Neural cell (in vitro differentiated cells): Measurements from ENCODE around the gene FABP7. TPM values are rescaled to one million over a fixed set of nuclear protein-coding genes. Genes with fewer than 3 reads are reported as not detected.
A peak's percentile ranks its signal among the peaks of the same experiment; 100 is the strongest.

Source experiments
- H2AFZ ChIP-seq: fragments of 200-600, 300-800 bp; sonication (generic), shearing (Covaris generic); 2 replicates; pipeline ENCODE4 v1.6.0; 2014; ENCODE audit warnings: low read depth, mild to moderate bottlenecking, antibody characterized with exemption, low read length, moderate library complexity
- H3F3A ChIP-seq: fragments of 200-600 bp; shearing (Covaris generic); 2 replicates; pipeline ENCODE4 v1.6.1; 2016; ENCODE audit warnings: mild to moderate bottlenecking, moderate library complexity, mixed read lengths, antibody characterized with exemption, low read length; ENCODE audit not compliant: insufficient read depth, poor library complexity, severe bottlenecking
- H3K27ac ChIP-seq: fragments of 200-600, 300-800 bp; sonication (generic), shearing (Covaris generic); 2 replicates; pipeline ENCODE4 v1.5.1; 2014; ENCODE audit warnings: mild to moderate bottlenecking, low read length, moderate library complexity
- H3K27me3 ChIP-seq: fragments of 300-800, 200-600 bp; sonication (generic), shearing (Covaris generic); 2 replicates; pipeline ENCODE4 v1.6.0; 2014; ENCODE audit warnings: mild to moderate bottlenecking, low read depth, low read length, moderate library complexity; ENCODE audit not compliant: insufficient read depth
- H3K36me3 ChIP-seq: fragments of 300-800, 200-600 bp; sonication (generic), shearing (Covaris generic); 2 replicates; pipeline ENCODE4 v1.5.1; 2014; ENCODE audit warnings: mild to moderate bottlenecking, antibody characterized with exemption, low read length, moderate library complexity; ENCODE audit not compliant: insufficient read depth
- H3K4me2 ChIP-seq: fragments of 300-800, 200-600 bp; sonication (generic), shearing (Covaris generic); 2 replicates; pipeline ENCODE4 v1.6.0; 2014; ENCODE audit warnings: mild to moderate bottlenecking, low read length
- H3K4me3 ChIP-seq: fragments of 300-800, 200-600 bp; sonication (generic), shearing (Covaris generic); 2 replicates; pipeline ENCODE4 v1.5.1; 2014; ENCODE audit warnings: mild to moderate bottlenecking, low read length, moderate library complexity
- H3K79me2 ChIP-seq: fragments of 200-600 bp; shearing (Covaris generic); replicated peaks from 2 replicates; pipeline ENCODE4 v1.6.0; 2014; ENCODE audit warnings: mild to moderate bottlenecking, low read length, moderate library complexity; ENCODE audit not compliant: insufficient read depth
- H3K9ac ChIP-seq: fragments of 300-800, 200-600 bp; sonication (generic), shearing (Covaris generic); 2 replicates; pipeline ENCODE4 v1.6.1; 2016; ENCODE audit warnings: mild to moderate bottlenecking, low read length, mixed read lengths
- H3K9me2 ChIP-seq: fragments of 200-600 bp; shearing (Covaris generic); 2 replicates; pipeline ENCODE4 v1.6.1; 2016; ENCODE audit warnings: mild to moderate bottlenecking, low read length, mixed read lengths; ENCODE audit not compliant: insufficient read depth
- H3K9me3 ChIP-seq: fragments of 200-600, 300-800 bp; sonication (generic), shearing (Covaris generic); 2 replicates; pipeline ENCODE4 v1.6.1; 2016; ENCODE audit warnings: mild to moderate bottlenecking, mixed run types, low read length, moderate library complexity, mixed read lengths
- H4K20me1 ChIP-seq: fragments of 200-600 bp; shearing (Covaris generic); 2 replicates; pipeline ENCODE4 v1.6.1; 2016; ENCODE audit warnings: mild to moderate bottlenecking, mixed run types; ENCODE audit not compliant: insufficient read depth
- EP300 ChIP-seq: fragments of 450-650 bp; conservative IDR thresholded peaks from 2 replicates; pipeline ENCODE4 v1.6.1; 2014; ENCODE audit warnings: antibody characterized with exemption, mild to moderate bottlenecking, moderate library complexity; ENCODE audit not compliant: poor library complexity, severe bottlenecking
- EZH2 ChIP-seq: fragments of 200-600, 300-800 bp; shearing (Covaris generic), sonication (generic); IDR thresholded peaks from 2 replicates; pipeline ENCODE4 v1.6.1; 2014; ENCODE audit warnings: antibody characterized with exemption, low read length, borderline replicate concordance, mild to moderate bottlenecking; ENCODE audit not compliant: insufficient read depth, poor library complexity, severe bottlenecking
- MXI1 ChIP-seq: fragments of 450-650 bp; conservative IDR thresholded peaks from 2 replicates; pipeline ENCODE4 v1.6.1; 2014; ENCODE audit warnings: antibody characterized with exemption, mild to moderate bottlenecking; ENCODE audit not compliant: poor library complexity, severe bottlenecking
- POLR2AphosphoS5 ChIP-seq: IDR thresholded peaks from 2 replicates; pipeline ENCODE4 v1.6.1; 2012
- RAD21 ChIP-seq: fragments of 450-650 bp; conservative IDR thresholded peaks from 2 replicates; pipeline ENCODE4 v1.6.1; 2014; ENCODE audit warnings: antibody characterized with exemption, mild to moderate bottlenecking, moderate library complexity
- SMC3 ChIP-seq: fragments of 450-650 bp; conservative IDR thresholded peaks from 2 replicates; pipeline ENCODE4 v1.6.1; 2014; ENCODE audit warnings: antibody characterized with exemption, mild to moderate bottlenecking, moderate library complexity; ENCODE audit not compliant: poor library complexity
- TAF1 ChIP-seq: IDR thresholded peaks from 2 replicates; pipeline ENCODE4 v1.6.1; 2012; ENCODE audit warnings: low read depth
- polyA plus RNA-seq: library from polyadenylated mRNA; depleted of rRNA; stranded (reverse); fragments of >200 nt; gene quantifications from 2 replicates; pipeline ENCODE4 v1.2.3, GENCODE V29; 2014
- TF ChIP-seq, protein P1 (sequence below): IDR thresholded peaks from 2 replicates; pipeline ENCODE4 v1.6.1; 2012; ENCODE audit warnings: borderline replicate concordance
- TF ChIP-seq, protein P2 (sequence below): fragments of 450-650 bp; IDR thresholded peaks from 2 replicates; pipeline ENCODE4 v1.5.1; 2014; ENCODE audit warnings: antibody characterized with exemption, mild to moderate bottlenecking, moderate library complexity; ENCODE audit not compliant: poor library complexity, severe bottlenecking

Gene FABP7
- polyA plus RNA-seq, 1 donor from 2014 or later = 37.2 TPM

DNA sequence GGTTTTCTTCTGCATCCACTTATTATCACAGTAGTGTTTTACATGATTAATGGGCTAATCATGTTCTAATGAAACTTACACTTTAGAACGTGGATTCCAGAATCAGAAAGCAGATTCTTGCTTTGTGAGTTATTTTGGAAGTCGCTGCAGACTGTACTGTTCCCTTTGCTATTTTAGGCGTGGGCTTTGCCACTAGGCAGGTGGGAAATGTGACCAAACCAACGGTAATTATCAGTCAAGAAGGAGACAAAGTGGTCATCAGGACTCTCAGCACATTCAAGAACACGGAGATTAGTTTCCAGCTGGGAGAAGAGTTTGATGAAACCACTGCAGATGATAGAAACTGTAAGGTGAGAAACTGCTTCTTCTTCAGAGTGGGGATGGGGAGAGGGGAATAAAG is 598 bp downstream of the FABP7 start:
- TF ChIP-seq, protein P1, sequence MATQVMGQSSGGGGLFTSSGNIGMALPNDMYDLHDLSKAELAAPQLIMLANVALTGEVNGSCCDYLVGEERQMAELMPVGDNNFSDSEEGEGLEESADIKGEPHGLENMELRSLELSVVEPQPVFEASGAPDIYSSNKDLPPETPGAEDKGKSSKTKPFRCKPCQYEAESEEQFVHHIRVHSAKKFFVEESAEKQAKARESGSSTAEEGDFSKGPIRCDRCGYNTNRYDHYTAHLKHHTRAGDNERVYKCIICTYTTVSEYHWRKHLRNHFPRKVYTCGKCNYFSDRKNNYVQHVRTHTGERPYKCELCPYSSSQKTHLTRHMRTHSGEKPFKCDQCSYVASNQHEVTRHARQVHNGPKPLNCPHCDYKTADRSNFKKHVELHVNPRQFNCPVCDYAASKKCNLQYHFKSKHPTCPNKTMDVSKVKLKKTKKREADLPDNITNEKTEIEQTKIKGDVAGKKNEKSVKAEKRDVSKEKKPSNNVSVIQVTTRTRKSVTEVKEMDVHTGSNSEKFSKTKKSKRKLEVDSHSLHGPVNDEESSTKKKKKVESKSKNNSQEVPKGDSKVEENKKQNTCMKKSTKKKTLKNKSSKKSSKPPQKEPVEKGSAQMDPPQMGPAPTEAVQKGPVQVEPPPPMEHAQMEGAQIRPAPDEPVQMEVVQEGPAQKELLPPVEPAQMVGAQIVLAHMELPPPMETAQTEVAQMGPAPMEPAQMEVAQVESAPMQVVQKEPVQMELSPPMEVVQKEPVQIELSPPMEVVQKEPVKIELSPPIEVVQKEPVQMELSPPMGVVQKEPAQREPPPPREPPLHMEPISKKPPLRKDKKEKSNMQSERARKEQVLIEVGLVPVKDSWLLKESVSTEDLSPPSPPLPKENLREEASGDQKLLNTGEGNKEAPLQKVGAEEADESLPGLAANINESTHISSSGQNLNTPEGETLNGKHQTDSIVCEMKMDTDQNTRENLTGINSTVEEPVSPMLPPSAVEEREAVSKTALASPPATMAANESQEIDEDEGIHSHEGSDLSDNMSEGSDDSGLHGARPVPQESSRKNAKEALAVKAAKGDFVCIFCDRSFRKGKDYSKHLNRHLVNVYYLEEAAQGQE = no peak
- TF ChIP-seq MXI1 = no peak
- no peak for TF ChIP-seq EZH2
- no peak for TF ChIP-seq POLR2AphosphoS5
- no peak for TF ChIP-seq RAD21
- TF ChIP-seq SMC3 = no peak
- no peak for TF ChIP-seq TAF1
- H3K9ac ChIP-seq = no peak overlapping the region
- no peaks in the 10 kb centered on the region for H3K36me3 ChIP-seq
- H3K4me2 ChIP-seq = peak overlapping the region; percentile 8
- no peaks in the 10 kb centered on the region for H3K9me2 ChIP-seq
- no peak overlapping the region for H3K27ac ChIP-seq
- H3F3A ChIP-seq = no peaks in the 10 kb centered on the region
- no peaks in the 10 kb centered on the region for H3K27me3 ChIP-seq
- H3K4me3 ChIP-seq = peak overlapping the region; percentile 54
- H2AFZ ChIP-seq = no peak overlapping the region
- no peaks in the 10 kb centered on the region for H3K9me3 ChIP-seq
- peaks cover 13% of the 10 kb centered on the region for H3K79me2 ChIP-seq
- no peaks in the 10 kb centered on the region for H4K20me1 ChIP-seq

DNA sequence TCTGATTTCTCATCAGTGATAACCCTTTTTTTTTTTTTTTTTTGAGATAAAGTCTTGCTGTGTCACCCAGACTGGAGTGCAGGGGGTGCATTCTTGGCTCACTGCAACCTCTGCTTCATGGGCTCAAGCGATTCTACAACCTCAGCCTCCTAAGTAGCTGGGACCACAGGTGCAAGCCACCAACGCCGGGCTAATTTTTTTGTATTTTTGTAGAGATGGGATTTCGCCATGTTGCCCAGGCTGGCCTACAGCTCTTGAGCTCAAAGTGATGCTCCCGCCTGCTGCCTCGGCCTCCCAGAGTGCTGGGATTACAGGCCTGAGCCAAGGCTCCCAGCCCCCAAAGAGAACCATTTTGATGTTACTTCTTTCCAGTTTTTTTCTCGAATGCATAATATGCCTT is 2.2 kb downstream of the FABP7 start:
- no peak overlapping the region for H3K4me2 ChIP-seq
- H3F3A ChIP-seq = no peaks in the 10 kb centered on the region
- no peaks in the 10 kb centered on the region for H4K20me1 ChIP-seq
- H3K9me2 ChIP-seq = no peaks in the 10 kb centered on the region
- no peaks in the 10 kb centered on the region for H3K27me3 ChIP-seq
- H2AFZ ChIP-seq = no peak overlapping the region
- H3K36me3 ChIP-seq = no peaks in the 10 kb centered on the region
- H3K4me3 ChIP-seq = no peak overlapping the region
- peaks cover 13% of the 10 kb centered on the region for H3K79me2 ChIP-seq
- no peaks in the 10 kb centered on the region for H3K9me3 ChIP-seq
- H3K27ac ChIP-seq = no peak overlapping the region
- H3K9ac ChIP-seq = no peak overlapping the region
- TF ChIP-seq TAF1 (no peak), RAD21 (no peak), POLR2AphosphoS5 (no peak), EZH2 (no peak), MXI1 (no peak), EP300 (no peak), SMC3 (no peak)
- TF ChIP-seq, protein P2, sequence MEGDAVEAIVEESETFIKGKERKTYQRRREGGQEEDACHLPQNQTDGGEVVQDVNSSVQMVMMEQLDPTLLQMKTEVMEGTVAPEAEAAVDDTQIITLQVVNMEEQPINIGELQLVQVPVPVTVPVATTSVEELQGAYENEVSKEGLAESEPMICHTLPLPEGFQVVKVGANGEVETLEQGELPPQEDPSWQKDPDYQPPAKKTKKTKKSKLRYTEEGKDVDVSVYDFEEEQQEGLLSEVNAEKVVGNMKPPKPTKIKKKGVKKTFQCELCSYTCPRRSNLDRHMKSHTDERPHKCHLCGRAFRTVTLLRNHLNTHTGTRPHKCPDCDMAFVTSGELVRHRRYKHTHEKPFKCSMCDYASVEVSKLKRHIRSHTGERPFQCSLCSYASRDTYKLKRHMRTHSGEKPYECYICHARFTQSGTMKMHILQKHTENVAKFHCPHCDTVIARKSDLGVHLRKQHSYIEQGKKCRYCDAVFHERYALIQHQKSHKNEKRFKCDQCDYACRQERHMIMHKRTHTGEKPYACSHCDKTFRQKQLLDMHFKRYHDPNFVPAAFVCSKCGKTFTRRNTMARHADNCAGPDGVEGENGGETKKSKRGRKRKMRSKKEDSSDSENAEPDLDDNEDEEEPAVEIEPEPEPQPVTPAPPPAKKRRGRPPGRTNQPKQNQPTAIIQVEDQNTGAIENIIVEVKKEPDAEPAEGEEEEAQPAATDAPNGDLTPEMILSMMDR = no peak
- TF ChIP-seq, protein P1 = no peak
